Epithelial cell of prostate (primary cell): Measurements from ENCODE around the gene EMP2.
"Not testable (repeated sequence)": the region's sequence is repeated elsewhere in the genome, so short reads cannot be mapped to it uniquely, and the experiment has no call there.

Experiments used
- DNase-seq: peaks from one replicate; pipeline ENCODE4 v3.0.0-alpha.2; 2011; ENCODE audit warnings: low read depth, low spot score
- H3K27ac ChIP-seq: fragments of 450-650 bp; 2 replicates; pipeline ENCODE4 v1.5.1; 2017; ENCODE audit warnings: mild to moderate bottlenecking

EMP2 gene

DNA sequence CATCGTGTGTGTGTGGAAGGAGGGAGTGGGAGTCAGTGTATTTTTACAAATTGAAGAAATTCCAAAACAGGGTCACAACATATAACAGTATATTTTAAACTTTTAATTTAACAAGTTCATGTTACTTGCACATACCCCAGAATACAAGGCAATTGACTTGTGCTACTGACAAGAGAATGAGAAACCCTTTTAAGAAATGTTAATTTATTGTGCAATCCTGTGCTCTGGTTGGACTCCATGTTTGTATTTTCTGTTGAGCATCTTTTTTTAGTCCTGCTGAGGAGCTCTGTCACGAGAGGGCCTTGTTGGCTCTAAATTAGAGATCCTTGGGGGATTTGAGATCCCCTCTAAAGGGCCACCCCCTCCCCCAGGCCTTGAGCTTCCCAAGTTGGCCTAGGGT lies 1.1 kb upstream of the EMP2 start:
- no peak overlapping the region for H3K27ac ChIP-seq
- no peak for DNase-seq

GRCh38 chr16:10580883-10581247 lies 467 bp upstream of the EMP2 start:
- H3K27ac ChIP-seq: peak overlapping the region; percentile 62
- no peak for DNase-seq

GRCh38 chr16:10579575-10579964 lies 828 bp downstream of the EMP2 start:
- no peak for DNase-seq
- peak overlapping the region; percentile 62 for H3K27ac ChIP-seq

- peak overlapping the region; percentile 62 for H3K27ac ChIP-seq
- DNase-seq: no peak
Observed at GRCh38 chr16:10578474-10579316, 1.7 kb downstream of the EMP2 start.

- DNase-seq: no peak
- H3K27ac ChIP-seq: peak overlapping the region; percentile 62
Observed at GRCh38 chr16:10577305-10578202, 2.8 kb downstream of the EMP2 start.

DNA sequence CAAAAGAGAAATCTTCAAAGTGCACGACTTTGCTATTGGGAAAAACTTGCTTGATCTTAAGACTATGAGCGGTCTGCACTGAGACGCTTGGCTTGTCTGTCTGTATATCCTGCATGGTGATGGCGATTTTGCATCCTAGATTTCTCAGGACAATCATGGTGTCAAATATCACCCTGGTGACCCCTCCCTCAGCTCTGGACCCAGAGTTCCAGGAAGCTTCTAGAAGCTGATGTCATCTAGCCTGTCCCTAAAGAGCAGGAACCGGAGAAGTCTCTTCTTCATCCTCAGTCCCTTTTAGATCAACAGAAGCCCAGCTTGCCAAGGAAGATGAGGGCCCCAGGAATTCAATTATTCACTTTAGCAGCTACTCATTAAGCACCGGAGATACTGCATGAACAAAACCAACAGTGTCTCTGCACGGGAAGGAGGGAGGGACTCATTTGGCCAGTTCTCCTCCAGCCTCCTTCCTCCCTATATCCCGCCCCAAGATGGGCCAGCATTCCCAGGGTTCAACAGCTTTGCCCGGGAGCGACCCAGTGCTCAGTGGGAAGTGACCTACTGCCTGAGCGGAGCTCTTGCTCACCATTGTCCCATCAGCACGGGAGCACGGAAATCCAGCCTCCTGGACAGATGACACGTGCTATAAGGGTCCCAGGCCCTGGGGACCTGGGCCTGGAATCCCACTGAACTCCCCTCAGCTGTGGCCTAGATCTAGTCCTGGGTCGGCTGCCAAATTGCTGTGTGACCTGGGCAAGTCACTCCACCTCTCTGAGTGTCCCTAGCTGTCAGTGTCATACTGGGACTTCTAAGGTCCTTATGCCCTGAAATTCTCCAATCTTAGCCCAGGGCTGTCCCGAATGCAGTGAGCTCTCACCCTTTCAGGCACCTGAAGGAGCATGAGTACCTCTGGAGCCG lies 3.8 kb downstream of the EMP2 start:
- no peak for DNase-seq
- H3K27ac ChIP-seq: no peak overlapping the region

DNA sequence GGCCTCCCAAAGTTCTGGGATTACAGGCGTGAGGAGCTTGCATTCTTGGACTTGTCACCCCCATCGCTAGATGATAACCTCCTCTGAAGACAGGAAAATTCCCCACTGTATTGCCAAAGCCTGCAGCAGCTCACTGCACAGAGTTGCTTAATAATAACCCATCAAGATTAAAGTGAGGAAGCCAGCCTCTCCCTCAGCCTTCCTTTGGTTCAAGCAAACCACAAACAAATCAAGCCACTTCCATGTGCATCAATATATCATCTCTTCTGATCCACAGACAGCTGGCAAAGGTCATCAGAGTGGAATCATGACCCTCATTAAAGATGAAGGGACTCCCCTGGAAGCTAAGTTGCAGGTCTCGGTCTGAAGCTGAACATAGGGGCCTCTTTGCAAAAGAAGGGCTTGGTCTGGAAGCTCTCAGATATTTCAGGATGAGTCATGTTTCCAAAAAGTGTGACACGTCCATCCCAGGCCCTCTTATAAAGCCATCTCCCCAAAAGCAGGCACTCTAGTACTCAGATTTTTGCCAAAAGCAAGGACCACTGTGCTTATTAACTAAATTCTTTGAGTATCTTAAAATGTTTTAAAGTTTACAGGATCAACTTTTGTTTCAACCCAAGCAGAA lies 4.8 kb downstream of the EMP2 start:
- no peak for DNase-seq
- no peak overlapping the region for H3K27ac ChIP-seq

DNA sequence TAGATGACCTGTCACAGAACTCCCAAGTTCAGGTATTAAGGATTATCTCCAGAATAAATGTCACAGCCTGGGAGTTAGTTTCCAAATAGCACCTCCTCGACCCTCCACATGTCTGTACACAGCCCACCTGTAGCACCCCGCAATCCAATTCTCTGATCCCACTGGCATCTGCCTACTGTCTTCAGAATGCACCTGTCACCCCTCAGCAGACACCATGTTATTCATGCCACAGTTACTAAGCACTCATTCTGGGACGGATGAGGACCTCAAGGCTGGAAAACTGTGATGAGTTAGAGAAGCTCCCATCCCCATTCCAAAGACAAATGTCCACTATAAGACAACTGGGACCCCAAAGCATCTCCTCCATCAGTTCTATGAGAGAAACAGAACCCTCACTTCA lies 7.8 kb downstream of the EMP2 start:
- DNase-seq: no peak

GRCh38 chr16:10571354-10571753 lies 9.0 kb downstream of the EMP2 start:
- DNase-seq: no peak

More for the DNA sequence above, 7.8 kb downstream of the EMP2 start:
- no peak overlapping the region for H3K27ac ChIP-seq

DNA sequence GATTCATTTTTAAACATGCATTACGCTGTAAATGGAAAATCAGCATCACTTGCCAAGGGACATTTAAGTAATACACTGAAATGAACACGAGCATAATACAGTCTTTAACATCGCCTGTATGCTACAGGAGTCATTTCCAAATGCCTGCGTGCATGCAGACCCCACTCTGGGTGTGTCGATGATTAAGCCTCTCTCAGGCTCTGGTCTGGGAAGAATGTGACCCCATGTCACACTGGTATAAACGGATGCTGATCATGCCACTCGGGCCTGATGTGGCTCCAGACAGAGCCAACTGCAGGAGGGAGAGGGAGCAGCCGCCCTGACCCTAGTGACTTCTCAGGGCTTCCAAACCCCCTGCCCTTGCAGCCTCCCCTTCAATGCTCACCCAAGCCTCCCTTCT lies 10.8 kb downstream of the EMP2 start:
- no peak for DNase-seq
- no peak overlapping the region for H3K27ac ChIP-seq

More at GRCh38 chr16:10571354-10571753, 9.0 kb downstream of the EMP2 start:
- no peak overlapping the region for H3K27ac ChIP-seq

DNA sequence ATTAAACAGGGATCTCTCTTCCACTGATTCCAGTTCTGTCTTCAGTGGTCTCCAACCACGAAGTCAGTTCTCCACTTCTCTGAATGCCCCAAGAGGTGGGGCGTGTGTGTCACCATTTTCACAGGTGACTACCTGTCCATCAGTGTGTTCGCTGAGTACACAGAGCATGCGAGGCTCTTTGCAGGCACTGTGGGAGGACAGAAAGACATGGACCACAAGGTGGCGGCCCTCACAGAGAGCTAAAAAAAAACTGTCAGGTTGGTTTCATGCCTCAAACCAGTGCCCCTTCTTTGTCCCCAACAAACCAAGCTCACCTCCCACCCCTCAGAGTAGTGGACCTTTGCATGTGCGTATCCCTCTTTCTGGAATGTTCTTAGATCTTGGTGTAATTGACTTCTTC lies 13.8 kb downstream of the EMP2 start:
- no peak for DNase-seq
- H3K27ac ChIP-seq: no peak overlapping the region

DNA sequence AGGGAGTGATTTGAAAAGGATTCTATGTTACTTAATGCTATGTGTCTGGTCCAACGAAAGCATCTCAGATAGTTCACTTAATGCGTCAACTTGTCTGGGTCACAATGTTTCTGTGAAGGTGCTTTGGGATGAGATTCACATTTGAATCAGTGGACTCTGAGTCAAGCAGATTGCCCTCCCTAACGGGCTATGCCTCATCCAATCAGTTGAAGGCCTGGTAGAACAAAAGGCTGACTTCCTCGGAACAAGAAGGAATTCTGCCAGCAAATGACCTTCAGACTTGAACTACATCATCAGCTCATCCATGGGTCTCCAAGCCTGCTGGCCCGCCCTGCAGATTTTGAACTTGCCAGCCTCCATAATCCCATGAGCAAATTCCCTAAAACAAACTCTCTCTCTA lies 15.2 kb downstream of the EMP2 start:
- no peak overlapping the region for H3K27ac ChIP-seq
- DNase-seq: no peak

DNA sequence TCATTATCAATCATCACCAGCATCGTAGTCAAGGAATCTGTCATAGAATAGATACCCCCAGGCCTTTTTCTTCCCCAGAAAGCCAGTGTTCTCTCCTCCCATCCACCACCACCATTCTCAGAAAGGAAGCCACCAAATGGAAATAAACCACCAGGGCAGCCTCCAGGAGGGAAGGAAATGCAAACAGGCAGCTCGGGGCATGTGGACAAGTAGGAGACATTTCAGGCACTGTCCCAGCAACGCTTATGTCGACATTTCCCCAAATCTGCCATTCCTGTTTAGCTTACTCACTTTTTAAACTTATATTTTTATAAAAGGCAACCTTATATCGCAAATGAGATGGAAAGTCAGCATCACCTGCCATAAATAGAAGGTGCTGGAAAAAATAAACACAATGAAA lies 15.8 kb downstream of the EMP2 start:
- DNase-seq: no peak
- H3K27ac ChIP-seq: no peak overlapping the region

- DNase-seq: no peak
- H3K27ac ChIP-seq: no peak overlapping the region
Observed at GRCh38 chr16:10562361-10562899, 18.0 kb downstream of the EMP2 start.

DNA sequence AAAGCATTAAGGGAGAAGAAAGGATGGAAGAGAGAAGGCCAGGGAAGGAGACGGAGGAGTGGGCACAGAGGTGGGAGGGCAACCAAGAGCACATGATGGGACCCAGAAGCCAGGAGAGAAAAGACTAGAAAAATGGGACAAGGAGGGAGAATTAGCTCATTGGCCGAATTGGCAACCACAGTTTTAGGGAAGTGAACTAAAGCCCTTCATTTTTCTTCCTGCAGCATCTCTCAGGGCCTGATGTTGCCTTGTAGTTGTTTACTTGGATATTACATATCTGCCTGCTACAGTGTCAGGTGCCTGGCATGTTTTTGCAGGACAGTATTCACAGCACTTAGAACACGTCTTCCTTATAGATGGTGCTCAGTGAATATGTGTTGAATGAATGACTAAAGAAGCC lies 19.0 kb downstream of the EMP2 start:
- DNase-seq: no peak
- no peak overlapping the region for H3K27ac ChIP-seq

DNA sequence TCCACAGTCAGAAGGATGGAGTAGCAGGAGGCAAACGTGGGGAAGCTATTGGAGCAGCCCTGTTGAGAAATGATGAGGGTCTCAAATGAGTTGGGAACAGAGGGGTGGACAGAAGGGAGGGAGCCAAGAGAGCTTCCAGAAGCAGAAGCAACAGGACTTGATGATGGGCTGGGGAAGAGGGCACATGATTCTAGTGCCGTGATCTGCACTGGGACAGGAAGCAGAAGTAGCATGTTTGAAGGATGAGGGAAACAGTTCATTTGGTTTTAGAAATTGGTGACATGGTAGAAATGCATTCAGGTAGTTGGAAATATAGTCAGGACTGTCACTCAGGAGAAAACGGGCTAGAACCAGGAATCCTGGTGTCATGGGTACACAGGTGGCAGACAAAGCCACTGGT lies 19.4 kb downstream of the EMP2 start:
- no peak overlapping the region for H3K27ac ChIP-seq
- no peak for DNase-seq

- H3K27ac ChIP-seq, DNase-seq: not testable (repeated sequence)
Observed at GRCh38 chr16:10559792-10560191, 20.6 kb downstream of the EMP2 start.

- H3K27ac ChIP-seq: no peak overlapping the region
- no peak for DNase-seq
Observed at GRCh38 chr16:10558746-10559641, 21.4 kb downstream of the EMP2 start.

DNA sequence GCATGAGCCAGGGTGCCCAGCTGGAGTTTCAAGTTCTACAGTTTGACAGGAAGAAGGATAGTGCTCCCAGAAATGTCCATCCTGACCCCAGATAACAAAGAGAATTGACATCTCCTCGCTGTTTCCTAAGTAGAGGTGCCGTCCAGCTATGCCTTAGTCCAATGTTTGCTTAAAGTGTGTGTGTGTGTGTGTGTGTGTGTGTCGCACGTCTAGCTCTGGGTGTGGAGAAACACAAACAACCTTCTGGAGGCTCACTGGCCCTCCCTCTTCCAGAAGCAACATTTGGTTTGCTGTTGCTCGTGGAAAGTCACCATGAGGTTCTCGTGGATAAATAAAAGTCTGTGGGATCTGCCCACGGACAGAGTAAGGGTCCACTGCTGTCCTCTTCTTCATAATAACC lies 22.1 kb downstream of the EMP2 start:
- no peak for DNase-seq
- H3K27ac ChIP-seq: no peak overlapping the region
